K562 (cell line): ENCODE results near the gene CPZ.

Source experiments
- ARHGAP35 ChIP-seq: fragments of 450-650 bp; IDR thresholded peaks from 2 replicates; pipeline ENCODE4 v1.6.1; 2018; ENCODE audit not compliant: partially characterized antibody
- ATF2 ChIP-seq: sonication (generic); formaldehyde crosslinking; IDR thresholded peaks from 2 replicates; pipeline ENCODE4 v1.8.1; 2022; ENCODE audit warnings: missing genetic modification reagents
- CTCF ChIP-seq, 3 experiments: IDR thresholded peaks in 2 of 3; conservative IDR thresholded peaks in 1 of 3; 2 replicates each; pipeline ENCODE4 v1.5.1; 2011 to 2012; ENCODE audit warnings: low read length in 3 of 3, mild to moderate bottlenecking in 3 of 3, control low read depth in 2 of 3, improper control_type of control experiment in 1 of 3, inconsistent platforms in 1 of 3, low read depth in 1 of 3, mixed read lengths in 1 of 3, moderate library complexity in 1 of 3; ENCODE audit not compliant: insufficient read depth in 2 of 3
- E4F1 ChIP-seq: fragments of 250-450 bp; sonication (Bioruptor Pico); IDR thresholded peaks from 2 replicates; pipeline ENCODE4 v1.5.0; 2021; ENCODE audit warnings: mild to moderate bottlenecking, borderline replicate concordance
- GATA2 ChIP-seq: sonication (generic); formaldehyde crosslinking; IDR thresholded peaks from 2 replicates; pipeline ENCODE4 v1.4.0; 2020; ENCODE audit warnings: mild to moderate bottlenecking, missing genetic modification reagents
- JUND ChIP-seq, 2 experiments: IDR thresholded peaks; 2 replicates in 1 of 2; 3 replicates in 1 of 2; pipeline ENCODE4 v1.6.1; 2011; ENCODE audit warnings: borderline replicate concordance in 2 of 2, low read depth in 2 of 2, low read length in 2 of 2, improper control_type of control experiment in 1 of 2, missing biosample characterization in 1 of 2, missing genetic modification characterization in 1 of 2, missing genetic modification reagents in 1 of 2
- REST ChIP-seq, 2 experiments: fragments of 450-650 bp; formaldehyde crosslinking in 1 of 2; IDR thresholded peaks; 2 replicates each; pipeline versions ENCODE4 v1.4.0 to v1.6.1; 2014 to 2020; ENCODE audit warnings: mild to moderate bottlenecking in 2 of 2, borderline replicate concordance in 1 of 2, low read depth in 1 of 2
- RUNX1 ChIP-seq: sonication (generic); IDR thresholded peaks from 2 replicates; pipeline ENCODE4 v1.6.1; 2016; ENCODE audit warnings: antibody characterized with exemption, low read depth
- TOE1 ChIP-seq, 2 experiments: fragments of 450-650 bp in 1 of 2; sonication (generic) in 1 of 2; formaldehyde crosslinking in 1 of 2; IDR thresholded peaks; 2 replicates each; pipeline versions ENCODE4 v1.7.1 to v1.8.0; 2016 to 2022; ENCODE audit warnings: borderline replicate concordance in 2 of 2, mild to moderate bottlenecking in 2 of 2, antibody characterized with exemption in 1 of 2, inconsistent platforms in 1 of 2, low read depth in 1 of 2, missing genetic modification reagents in 1 of 2, moderate library complexity in 1 of 2
- ZFX ChIP-seq: sonication (generic); formaldehyde crosslinking; IDR thresholded peaks from 2 replicates; pipeline ENCODE4 v1.8.0; 2022; ENCODE audit warnings: mild to moderate bottlenecking, missing genetic modification reagents, moderate library complexity
- ZNF263 ChIP-seq: sonication (generic); formaldehyde crosslinking; IDR thresholded peaks from 2 replicates; pipeline ENCODE4 v1.8.0; 2022; ENCODE audit warnings: mild to moderate bottlenecking, missing genetic modification reagents, borderline replicate concordance

GRCh38 chr4:8589336-8589735 lies 3.2 kb upstream of the CPZ start:
- TF ChIP-seq CTCF (IDR thresholded peaks at IDR 0.05 in 2 of 3, conservative IDR thresholded peaks at IDR 0.05 in 1 of 3; ENCODE audit: insufficient read depth in 2 of 3, low read depth in 1 of 3, low read length in 3 of 3) (no peak), ZFX (CRISPR knock-in tag) (no peak), TOE1 (IDR thresholded peaks at IDR 0.05; ENCODE audit: borderline replicate concordance) (no peak), TOE1 (CRISPR knock-in tag; IDR thresholded peaks at IDR 0.05; ENCODE audit: borderline replicate concordance, low read depth) (no peak), ATF2 (CRISPR knock-in tag) (no peak), REST (IDR thresholded peaks at IDR 0.05; ENCODE audit: borderline replicate concordance) (no peak), REST (CRISPR knock-in tag; IDR thresholded peaks at IDR 0.05; ENCODE audit: low read depth) (no peak), GATA2 (no peak), ARHGAP35 (no peak), ZNF263 (no peak), RUNX1 (no peak), E4F1 (no peak), JUND (IDR thresholded peaks at IDR 0.05; ENCODE audit: borderline replicate concordance, low read depth, low read length) (no peak), JUND (tag; IDR thresholded peaks at IDR 0.05; ENCODE audit: borderline replicate concordance, low read depth, low read length) (no peak)
